ENCODE measurements around the gene HS1BP3.

The HS1BP3 gene

GRCh38 chr2:20596193-20596972 is 54.5 kb downstream of the HS1BP3 start:
- no peak for DNase-seq

DNA sequence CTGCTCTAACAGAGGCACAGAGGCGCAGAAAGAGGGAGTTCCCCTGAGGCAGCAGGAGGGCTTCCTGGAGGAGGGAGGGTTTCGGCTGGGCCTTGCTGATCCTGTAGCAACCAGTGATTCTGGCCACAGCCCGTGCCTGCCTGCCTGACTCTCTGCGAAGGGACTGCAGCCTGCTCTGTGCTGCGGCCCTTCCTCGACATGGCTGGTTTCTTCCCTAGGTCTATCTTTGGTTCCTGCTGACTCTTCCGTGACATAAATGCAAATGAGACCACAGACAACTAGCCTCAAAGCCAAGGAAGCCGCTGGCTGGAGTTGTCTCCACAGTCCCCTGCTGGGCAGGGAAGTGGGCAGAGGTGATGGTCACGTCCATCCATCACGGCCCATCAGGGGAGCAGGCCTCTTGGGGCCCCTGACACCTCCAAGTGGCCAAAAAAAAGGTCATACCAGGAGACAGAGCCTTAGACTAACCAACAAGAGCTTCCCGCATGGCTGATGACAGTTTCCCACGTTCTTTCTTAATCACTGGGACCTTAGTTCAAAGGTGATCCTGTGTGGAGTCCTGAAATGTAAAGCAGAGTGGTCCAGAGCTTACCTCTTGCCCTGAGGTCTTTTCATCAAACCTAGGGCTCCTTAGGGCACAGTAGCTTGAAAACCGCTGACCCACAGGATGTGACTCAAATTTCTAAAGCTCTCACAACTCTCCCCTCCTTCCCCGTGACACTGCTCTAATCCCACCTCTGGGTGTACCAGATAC is 55.3 kb downstream of the HS1BP3 start:
- DNase-seq, result peak; percentile 11

GRCh38 chr2:20594957-20595356 is 55.9 kb downstream of the HS1BP3 start:
- no peak for DNase-seq

DNA sequence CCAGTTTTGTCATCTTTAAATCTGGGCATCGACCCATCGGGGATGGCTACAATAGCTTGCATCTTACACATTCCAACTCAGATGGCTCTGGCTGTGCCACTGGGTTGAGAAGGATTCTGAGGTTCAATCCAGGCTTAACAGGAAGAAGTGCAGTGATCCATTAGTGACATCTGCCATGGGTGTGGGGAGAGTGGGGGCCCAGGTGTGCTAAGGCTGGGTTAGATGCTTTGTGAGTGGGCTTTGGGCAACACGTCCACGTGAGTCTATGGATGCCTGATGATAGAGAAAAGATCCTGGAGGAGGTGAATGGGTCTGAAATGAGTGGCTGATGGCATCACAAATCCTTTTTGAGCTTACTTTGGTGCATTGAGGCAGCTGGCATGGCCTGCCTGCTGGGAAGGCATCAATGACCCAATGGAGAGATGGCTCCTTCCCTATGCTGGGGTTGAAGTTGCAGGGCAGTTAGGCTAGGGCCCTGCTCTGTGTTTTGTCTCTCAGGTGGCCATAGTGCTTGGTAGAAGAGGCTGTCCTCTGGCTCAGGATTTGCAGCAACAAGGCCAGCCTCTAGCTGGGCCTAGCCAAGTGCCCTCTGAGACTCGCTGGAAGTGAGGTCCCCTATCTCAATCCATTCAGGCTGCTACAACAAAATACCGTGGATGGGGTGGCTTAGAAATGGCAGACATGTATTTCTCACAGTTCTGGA is 56.7 kb downstream of the HS1BP3 start:
- no peak for DNase-seq

DNA sequence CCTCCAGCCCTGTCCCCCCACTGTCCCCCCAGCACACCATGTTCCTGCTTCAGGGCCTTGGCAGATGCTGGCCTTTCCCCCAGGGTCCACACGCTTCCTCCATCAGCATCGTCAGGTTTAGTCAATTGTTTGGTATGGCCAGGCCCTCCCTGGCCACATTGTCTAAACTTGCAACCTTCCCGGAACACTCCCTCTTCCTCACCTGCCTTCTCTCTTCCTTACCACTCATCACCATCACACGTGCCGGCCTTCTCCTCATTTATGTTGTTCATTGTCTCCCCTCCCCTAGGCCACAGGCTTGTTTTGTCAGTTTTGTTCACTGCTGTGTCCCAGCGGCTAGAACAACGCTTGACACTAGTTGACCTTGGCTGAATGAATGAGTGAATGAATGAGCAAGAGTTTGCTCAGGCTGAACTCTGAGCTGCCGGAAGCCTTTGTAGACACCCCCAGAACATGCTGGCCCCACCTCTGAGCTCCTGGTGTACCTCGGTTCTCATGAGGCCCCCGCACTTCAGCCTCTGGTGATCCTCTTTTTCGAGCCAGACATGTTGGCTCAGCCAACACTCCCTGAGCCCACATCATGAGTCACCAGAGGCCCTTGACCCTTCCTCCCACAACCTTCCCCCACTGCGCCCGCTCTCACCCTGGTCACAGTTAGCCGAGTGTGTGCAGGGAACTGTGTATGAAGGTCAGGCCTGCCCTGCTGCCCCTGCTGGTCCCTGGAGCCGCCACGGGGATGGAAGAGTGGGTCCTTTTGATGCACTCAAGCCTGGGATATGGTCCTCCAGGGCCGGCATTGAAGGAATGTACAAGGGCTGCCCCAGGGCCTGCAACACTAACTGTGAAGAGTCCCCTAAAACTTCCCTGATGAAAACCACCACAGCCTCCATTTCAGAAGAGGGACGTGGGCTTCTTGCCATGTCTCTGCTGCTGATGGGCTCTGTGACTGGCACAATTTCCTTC is 57.5 kb downstream of the HS1BP3 start:
- no peak for DNase-seq

DNA sequence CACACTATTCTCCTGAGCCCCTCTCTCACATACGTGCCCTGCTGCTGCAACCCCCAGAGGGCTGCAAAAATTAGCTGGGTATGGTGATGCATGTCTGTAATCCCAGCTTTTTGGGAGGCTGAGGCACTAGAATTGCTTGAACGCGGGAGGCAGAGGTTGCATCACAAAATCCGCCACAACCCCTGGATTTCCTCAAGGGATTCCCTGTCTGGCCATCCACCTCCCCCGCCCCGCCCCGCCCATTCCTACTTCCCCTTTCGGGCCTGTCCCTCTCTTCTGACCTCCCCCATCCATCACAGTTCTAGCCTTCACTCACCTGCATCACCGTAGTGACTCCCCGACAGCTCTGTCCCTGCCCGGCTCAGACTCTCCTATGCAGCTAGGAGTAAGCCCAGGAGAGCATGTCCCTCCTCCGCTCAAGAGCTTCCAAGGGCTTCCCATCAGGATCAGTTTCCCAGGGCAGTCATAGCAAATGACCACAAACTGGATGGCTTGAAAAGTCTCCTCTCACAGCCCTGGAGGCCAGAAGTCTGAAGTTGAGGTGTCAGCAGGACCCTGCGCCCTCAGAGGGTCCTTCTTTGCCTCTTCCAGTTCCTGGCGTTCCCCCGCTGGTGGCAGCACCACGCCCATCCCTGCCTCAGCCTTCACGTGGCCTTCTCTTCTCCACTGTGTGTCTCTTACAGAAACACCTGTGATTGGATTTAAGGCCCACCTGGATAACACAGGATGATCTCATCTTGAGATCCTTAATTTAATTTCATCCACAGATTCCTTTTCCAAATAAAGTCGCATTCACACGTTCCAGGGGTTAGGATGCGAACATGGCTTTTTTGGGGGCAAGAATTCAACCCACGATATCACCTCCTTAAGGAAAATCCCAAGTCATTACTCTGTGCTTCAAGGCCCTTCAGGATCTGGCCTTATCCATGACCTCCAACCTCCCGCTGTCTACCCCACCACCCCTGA is 58.5 kb downstream of the HS1BP3 start:
- no peak for DNase-seq

- DNase-seq, result no peak
These were observed 60.0 kb downstream of the HS1BP3 start for GRCh38 chr2:20590704-20591515.

GRCh38 chr2:20589975-20590703 is 60.8 kb downstream of the HS1BP3 start:
- DNase-seq, result no peak

- no peak for DNase-seq
These were observed 61.7 kb downstream of the HS1BP3 start for GRCh38 chr2:20588918-20589871.

DNA sequence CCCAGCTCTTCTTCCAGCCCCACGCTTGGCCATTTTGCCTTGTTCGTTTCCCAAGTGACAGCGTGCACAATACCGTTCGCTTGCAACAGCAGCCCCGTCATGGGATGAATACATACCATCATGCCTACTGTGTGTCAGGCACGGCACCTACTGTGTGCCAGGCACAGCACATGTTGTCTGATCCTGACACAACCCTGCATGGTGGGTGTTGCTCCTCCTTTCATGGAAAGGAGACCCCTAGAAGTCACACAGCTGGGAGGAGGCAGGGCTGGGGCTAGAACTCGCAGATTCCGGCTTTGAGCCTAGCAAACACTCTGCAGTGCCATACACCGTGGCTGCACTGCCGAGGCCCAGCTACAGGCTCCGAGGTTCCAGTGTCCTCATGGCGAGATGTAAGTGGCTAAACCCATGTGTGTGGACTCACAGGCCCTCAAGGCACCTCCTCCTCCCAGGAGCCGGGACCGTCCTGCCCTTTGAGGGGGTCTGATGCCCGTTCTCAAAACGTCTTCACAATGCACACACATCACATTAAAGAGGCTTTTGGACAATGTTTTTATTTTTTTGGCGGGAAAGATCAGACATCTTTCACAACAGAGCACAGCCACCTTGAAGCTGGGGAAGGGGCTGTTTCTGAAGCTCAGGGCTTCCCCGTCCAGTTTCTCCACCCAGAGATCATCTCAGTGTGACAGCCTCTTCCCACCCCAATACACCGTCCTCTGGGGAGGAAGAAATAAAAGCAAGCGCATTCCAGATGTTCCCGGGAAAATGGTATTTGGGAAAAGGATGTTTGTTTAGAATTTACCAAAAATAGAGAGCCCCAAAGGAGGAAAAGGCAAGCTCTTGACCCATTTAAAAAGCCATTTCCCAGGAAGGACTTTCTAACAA is 64.9 kb downstream of the HS1BP3 start:
- DNase-seq, result no peak

DNA sequence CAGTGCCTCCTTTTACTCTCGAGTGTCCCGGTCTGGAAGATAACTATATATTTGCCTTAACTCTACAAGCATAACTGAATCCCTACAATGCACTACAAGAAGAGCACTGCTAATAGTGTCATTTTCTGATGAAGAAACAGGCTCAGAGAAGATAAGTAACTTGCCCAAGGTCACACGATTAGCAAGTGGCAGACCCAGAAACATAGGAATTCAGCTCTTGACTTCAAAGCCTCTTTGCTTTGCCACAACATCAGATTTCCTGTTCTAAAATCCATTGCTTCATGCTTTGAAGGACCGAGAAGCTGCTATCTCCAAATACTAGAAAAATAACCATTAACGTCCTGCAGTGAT is 65.6 kb downstream of the HS1BP3 start:
- no peak for DNase-seq

GRCh38 chr2:20584399-20585358 is 66.2 kb downstream of the HS1BP3 start:
- DNase-seq, result no peak

- no peak for DNase-seq
These were observed 66.9 kb downstream of the HS1BP3 start for GRCh38 chr2:20584045-20584398.

DNA sequence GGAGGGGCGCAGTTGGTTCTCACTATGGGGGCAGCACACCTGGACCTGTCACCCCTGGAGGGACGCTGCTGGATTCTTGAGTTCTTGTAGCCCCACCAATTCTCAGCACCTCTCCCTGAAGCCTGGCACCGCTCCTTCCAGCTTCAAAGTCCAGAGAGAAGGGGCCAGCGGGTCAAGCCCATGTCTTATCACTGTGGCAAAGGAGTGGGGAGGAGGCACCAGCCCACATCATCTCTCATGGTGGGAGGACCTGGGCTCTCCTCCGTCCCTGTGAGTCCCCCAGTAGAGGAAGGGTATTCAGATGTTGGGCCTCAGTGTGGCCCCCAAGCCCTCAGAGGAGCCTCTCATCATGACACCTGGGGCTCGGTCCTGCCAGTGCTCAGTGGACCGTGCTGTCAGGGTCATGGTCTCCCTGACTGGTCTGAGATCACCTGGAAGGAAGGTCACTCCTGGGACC is 67.4 kb downstream of the HS1BP3 start:
- no peak for DNase-seq

DNA sequence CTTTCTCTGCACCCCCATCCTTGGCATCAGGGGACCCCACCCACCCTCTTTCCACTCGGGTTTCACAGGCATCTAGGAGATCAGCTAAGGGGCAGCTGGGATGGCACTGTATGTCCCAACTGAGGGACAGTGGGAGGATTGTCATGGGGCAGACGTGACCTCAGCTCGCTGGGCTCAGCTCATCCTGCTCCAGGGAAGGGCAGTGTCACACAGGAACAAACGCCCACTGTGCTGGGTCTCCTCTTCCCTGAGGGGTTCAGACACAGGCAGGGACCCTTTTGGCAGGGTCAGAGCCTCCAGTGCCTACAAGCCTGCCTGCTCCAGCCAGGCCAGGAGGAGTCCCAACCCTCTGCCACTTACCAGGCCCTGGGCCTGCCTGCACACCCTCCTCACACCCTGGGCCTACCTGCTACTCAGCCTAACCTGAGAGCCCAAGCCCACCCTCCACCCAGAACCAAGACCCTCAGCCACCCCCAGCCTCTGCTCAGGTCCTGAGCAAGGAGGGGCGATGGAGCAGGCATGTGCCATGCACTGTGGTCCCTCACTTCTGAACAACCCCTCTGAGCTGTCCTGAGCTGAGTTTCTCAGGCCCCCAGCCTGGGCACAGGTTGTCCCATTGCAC is 68.2 kb downstream of the HS1BP3 start:
- DNase-seq, result no peak

Data from CD4-positive, alpha-beta T cell treated with Interleukin-10 for 1 hour (primary cell).